ENCODE measurements around the gene LARP4.
A peak's percentile ranks its signal among the peaks of the same experiment; 100 is the strongest.
"Not testable (repeated sequence)": the region's sequence is repeated elsewhere in the genome, so short reads cannot be mapped to it uniquely, and the experiment has no call there.

Gene LARP4

DNA sequence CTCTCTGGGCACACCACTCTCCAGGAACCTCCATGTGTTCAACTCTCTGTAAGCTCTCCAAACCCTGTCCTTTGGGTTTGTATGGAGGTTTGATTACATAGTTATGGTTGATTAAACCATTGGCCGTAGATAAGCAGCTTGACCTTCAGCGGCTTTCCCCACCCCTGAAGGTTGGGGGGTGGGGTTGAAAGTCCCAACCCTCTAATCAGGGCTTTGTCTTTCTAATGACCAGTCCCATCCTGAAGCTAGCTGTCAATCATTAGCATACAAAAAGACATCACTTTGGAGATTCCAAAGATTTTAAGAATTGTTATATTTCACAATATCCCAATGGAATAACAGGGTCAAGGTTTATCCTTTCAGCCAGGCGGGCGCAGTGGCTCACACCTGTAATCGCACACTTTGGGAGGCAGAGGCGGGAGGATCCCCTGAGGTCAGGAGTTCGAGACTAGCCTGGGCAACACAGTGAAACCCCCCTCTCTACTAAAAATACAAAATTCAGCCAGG, 12.7 kb upstream of the LARP4 start:
- TF ChIP-seq, protein P1, sequence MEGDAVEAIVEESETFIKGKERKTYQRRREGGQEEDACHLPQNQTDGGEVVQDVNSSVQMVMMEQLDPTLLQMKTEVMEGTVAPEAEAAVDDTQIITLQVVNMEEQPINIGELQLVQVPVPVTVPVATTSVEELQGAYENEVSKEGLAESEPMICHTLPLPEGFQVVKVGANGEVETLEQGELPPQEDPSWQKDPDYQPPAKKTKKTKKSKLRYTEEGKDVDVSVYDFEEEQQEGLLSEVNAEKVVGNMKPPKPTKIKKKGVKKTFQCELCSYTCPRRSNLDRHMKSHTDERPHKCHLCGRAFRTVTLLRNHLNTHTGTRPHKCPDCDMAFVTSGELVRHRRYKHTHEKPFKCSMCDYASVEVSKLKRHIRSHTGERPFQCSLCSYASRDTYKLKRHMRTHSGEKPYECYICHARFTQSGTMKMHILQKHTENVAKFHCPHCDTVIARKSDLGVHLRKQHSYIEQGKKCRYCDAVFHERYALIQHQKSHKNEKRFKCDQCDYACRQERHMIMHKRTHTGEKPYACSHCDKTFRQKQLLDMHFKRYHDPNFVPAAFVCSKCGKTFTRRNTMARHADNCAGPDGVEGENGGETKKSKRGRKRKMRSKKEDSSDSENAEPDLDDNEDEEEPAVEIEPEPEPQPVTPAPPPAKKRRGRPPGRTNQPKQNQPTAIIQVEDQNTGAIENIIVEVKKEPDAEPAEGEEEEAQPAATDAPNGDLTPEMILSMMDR (IDR thresholded peaks at IDR 0.05; ENCODE audit: low read depth, low read length, missing control alignments), result no peak
- in situ Hi-C loops (cut with HindIII; ENCODE audit: low sequenced_read_pairs), result no loop called here
- no peak overlapping the region for H3K4me3 ChIP-seq (ENCODE audit: low read depth, low read length)
- DNase-seq (ENCODE audit: low read depth), result no peak

DNA sequence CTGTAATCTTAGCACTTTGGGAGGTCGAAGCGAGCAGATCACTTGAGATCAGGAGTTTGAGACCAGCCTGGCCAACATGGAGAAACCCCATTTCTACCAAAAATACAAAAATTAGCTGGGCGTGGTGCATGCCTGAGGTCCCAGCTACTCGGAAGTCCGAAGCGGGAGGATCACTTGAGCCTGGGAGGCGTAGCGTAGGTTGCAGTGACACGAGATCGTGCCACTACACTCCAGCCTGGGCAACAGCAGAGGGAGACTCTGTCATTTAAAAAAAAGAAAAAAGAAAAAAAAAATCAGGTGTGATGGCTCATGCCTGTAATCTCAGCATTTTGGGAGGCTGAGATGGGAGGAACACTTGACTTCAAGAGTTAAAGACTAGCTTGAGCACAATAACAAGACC, 11.9 kb upstream of the LARP4 start:
- H3K4me3 ChIP-seq (ENCODE audit: low read depth, low read length); DNase-seq (ENCODE audit: low read depth); in situ Hi-C loops (cut with HindIII; ENCODE audit: low sequenced_read_pairs): not testable (repeated sequence)

DNA sequence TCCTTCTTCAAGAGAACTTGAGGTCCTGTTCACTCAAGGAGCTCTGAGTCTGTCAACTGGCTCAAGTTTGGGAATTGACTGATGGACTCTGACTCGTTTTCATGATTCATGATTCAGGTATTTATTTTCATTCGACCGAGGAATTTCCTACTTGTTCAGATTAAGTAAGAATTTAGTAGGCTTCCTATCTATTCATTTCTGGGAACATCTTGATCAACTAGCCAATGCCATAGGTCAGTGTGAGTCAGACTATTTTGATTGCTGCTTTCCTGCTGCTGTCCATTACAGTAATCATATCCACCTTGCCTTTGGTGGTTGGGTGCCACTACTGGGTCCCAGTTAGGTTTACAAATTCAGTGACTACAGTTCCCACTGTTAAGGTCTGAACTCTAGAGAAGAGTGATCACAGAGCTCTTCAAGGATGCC, 10.4 kb upstream of the LARP4 start:
- H3K4me3 ChIP-seq (ENCODE audit: low read depth, low read length), result no peak overlapping the region
- TF ChIP-seq, protein P1 (IDR thresholded peaks at IDR 0.05; ENCODE audit: low read depth, low read length, missing control alignments), result no peak
- in situ Hi-C loops (cut with HindIII; ENCODE audit: low sequenced_read_pairs), result no loop called here
- DNase-seq (ENCODE audit: low read depth), result peak; percentile 80

DNA sequence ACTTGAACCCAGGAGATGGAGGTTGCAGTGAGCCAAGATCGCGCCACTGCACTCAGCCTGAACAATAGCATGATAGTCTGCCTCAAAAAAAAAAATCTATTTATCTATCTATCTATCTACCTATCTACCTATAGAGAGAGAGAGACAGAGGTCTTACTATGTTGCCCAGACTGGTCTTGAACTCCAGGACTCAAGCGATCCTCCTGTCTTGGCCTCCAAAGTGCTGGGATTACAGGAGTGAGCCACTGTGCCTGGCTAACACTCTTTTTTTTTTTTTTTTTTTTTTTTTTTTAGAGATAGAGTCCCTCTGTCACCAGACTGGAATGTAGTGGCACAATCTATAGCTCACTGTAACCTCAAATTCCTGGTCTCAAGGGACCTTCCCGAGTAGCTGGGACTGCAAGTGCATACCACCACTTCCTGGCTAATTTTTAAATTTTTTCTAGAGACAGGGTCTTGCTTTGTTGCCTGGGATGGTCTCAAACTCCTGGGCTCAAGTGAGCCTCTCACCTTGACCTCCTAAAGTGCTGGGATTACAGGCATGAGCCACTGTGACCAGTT, 6.1 kb upstream of the LARP4 start:
- TF ChIP-seq, protein P1 (IDR thresholded peaks at IDR 0.05; ENCODE audit: low read depth, low read length, missing control alignments), result no peak
- no peak overlapping the region for H3K4me3 ChIP-seq (ENCODE audit: low read depth, low read length)
- in situ Hi-C loops (cut with HindIII; ENCODE audit: low sequenced_read_pairs), result no loop called here
- no peak for DNase-seq (ENCODE audit: low read depth)

DNA sequence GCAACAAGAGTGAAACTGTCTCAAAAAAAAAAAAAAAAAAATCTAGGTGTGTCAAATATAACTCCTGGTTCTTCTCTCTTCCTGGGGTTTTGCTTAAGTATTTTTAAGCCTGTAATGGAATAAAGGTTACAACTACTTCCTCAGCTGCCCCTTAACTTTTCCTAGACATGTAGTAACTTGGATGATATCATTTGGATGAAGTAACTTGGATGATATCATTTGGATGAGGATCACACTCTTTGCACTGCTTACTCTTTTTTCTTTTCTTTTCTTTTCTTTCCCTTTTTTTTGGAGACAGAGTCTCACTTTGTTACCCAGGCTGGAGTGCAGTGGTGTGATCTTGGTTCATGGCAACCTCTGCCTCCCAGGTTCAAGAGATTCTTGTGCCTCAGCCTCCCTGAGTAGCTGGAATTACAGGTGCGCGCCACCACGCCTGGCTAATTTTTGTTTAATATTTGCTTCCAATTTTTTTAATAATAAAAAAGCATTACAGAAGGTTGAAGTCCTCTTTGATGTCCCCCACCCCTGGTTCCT, 3.5 kb upstream of the LARP4 start:
- no peak for DNase-seq (ENCODE audit: low read depth)
- no peak overlapping the region for H3K4me3 ChIP-seq (ENCODE audit: low read depth, low read length)
- TF ChIP-seq, protein P1 (IDR thresholded peaks at IDR 0.05; ENCODE audit: low read depth, low read length, missing control alignments), result no peak
- in situ Hi-C loops (cut with HindIII; ENCODE audit: low sequenced_read_pairs), result no loop called here

DNA sequence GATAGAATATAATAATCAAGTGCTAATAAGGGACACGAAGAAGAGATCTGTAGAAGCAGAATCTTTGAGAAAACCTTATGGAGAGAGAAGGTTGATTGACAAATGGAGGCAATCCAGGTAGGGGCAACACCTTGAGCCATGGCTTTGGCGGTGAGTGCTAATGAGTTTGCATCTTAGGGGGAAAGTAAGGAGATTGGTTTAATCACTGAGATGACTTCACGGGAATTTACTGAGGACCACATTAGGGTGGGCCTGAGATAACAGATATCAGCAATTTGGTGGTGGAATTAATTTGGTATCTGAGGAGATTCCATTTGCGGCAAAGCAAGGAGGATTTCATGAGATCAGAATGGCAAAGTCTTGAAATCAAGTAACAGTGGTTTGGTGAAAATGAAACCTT, 1.8 kb upstream of the LARP4 start:
- TF ChIP-seq, protein P1 (IDR thresholded peaks at IDR 0.05; ENCODE audit: low read depth, low read length, missing control alignments), result no peak
- H3K4me3 ChIP-seq (ENCODE audit: low read depth, low read length), result no peak overlapping the region
- DNase-seq (ENCODE audit: low read depth), result no peak
- in situ Hi-C loops (cut with HindIII; ENCODE audit: low sequenced_read_pairs), result no loop called here

DNA sequence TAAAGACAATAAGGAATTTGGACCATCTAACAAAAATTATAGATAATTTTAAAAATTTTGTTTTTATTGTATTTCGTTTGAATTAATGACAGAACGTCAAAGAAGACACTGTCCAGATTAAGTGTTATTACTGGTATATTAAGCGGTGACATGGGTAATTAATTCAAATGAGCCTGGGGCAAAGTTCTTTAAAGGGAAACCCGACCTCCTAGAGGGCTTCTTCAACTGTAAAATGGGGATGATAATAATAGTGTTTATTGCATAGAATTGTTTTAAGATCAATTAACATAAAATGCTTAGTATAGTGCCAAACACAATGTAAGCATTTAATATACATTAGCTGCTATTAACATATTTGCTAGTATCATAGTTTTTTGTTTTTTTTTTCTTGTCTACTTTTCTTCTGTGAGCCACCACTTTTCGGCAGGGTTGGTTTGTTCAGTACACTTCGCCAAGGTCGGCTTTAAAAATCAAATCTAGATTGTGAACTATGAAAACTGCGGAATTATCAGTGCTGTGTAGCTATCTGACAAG, 514 bp upstream of the LARP4 start:
- in situ Hi-C loops (cut with HindIII; ENCODE audit: low sequenced_read_pairs), result loop anchor here (5.0 kb wide), 2 partner anchors 37 to 58 kb away; no protein-coding TSS in a partner anchor
- TF ChIP-seq, protein P1 (IDR thresholded peaks at IDR 0.05; ENCODE audit: low read depth, low read length, missing control alignments), result no peak
- DNase-seq (ENCODE audit: low read depth), result no peak
- peak overlapping the region; percentile 92 for H3K4me3 ChIP-seq (ENCODE audit: low read depth, low read length)

Data from astrocyte of the cerebellum (primary cell).